IMR-90 (cell line): ENCODE measurements around the gene ASB6. TPM values are rescaled to one million over a fixed set of nuclear protein-coding genes. Genes with fewer than 3 reads are reported as not detected.

Source experiments
- CEBPB ChIP-seq: IDR thresholded peaks from 2 replicates; pipeline ENCODE4 v1.6.1; 2012; ENCODE audit warnings: low read depth, low read length, improper control_type of control experiment
- CTCF ChIP-seq: conservative IDR thresholded peaks from 2 replicates; pipeline ENCODE4 v1.5.1; 2012; ENCODE audit warnings: mild to moderate bottlenecking, low read depth, low read length, improper control_type of control experiment
- POLR2A ChIP-seq: IDR thresholded peaks from 2 replicates; pipeline ENCODE4 v1.6.1; 2012; ENCODE audit warnings: mild to moderate bottlenecking, low read depth, low read length
- polyA plus RNA-seq, 3 experiments: library from polyadenylated mRNA; depleted of rRNA; stranded (reverse); fragments of >200 nt; gene quantifications; 2 replicates each; pipeline ENCODE4 v1.2.3, GENCODE V29; 2012; ENCODE audit warnings: low replicate concordance in 1 of 3
- total RNA-seq: library from RNA; depleted of rRNA; stranded (reverse); fragments of >200 nt; gene quantifications from 2 replicates; pipeline ENCODE4 v1.2.3, GENCODE V29; 2012

ASB6 gene
- total and polyA plus RNA-seq, 2 of the 4 experiments (the other 2 are of a cell fraction), result 9.7 to 28.9 TPM

- TF ChIP-seq CTCF (no peak), POLR2A (no peak), CEBPB (no peak)
These were observed 841 bp downstream of the ASB6 start (continued) for GRCh38 chr9:129640871-129641749.
